GM21825 (cell line): ENCODE measurements around the gene DYNC1I1.

Experiments
- ATAC-seq: cut with Tn5 transposase; IDR thresholded peaks from one replicate; pipeline ENCODE4 v1.9.1; 2021; ENCODE audit warnings: mild to moderate bottlenecking, moderate library complexity; ENCODE audit not compliant: unreplicated experiment

DYNC1I1 gene

GRCh38 chr7:95788884-95789283, 16.5 kb downstream of the DYNC1I1 start:
- no peak for ATAC-seq

DNA sequence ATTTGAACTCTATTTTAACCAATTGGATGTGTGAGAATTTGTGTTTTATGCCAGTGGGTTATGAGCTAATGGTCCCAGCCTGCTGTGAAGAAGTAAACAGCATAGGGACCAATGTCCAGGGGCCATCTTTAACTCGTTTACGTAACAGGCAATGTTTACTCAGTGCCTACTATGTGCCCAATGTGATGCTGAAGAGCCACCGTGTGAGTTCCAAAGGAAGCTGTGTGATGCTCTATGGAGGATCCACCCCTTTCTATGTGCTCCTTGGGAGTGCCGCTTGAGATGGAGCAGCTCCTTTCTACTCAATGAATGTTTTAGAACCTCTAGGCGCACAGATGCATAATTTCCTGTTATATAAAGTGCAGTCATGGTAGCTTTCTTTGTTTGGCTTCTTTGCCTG, 21.3 kb downstream of the DYNC1I1 start:
- no peak for ATAC-seq

GRCh38 chr7:95794917-95795515, 22.7 kb downstream of the DYNC1I1 start:
- ATAC-seq, result no peak

- no peak for ATAC-seq
Measured at GRCh38 chr7:95796617-95797016, 24.3 kb downstream of the DYNC1I1 start.

DNA sequence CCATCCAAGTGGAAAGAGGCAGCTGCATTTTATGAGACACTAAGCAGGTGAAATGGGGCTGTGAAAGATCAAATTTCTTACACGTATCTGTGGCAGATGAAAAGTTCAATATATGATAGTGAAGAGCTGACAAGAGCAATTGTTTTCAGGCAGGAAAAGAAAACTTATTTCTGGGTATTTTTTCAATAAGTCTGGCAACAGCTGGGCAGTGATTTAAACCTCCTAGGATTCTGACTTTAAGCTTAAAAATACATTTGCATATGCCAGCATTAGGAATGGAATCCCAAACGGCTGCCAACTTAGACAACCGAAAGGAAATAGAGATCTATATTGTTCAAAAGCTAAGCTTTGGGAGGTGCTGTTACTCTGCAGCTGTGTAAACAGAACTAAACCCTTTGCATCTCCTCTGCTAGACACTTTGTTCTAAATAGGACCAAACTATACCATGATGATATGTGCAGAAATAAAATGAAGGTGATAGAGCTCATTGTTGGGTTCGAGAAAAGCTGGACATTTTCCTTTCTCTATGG, 26.1 kb downstream of the DYNC1I1 start:
- no peak for ATAC-seq

DNA sequence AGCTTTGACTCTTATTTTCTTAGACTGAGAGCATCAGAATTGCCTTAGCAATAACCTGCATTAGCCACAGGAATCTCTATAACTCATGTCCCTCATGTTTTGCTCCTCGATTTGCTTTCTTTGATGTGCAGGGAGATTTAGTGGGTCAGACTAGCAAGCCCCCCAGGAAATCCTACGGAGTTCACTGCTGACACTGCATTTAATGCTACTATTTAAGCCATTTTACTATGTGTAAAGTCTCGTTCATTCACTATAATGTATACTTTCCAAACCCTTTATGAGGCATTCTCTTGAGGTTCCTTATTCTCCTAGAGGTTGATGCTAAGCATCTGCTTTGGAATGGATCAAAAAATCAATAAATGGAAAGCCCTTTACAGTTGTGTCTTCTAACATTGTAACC, 28.4 kb downstream of the DYNC1I1 start:
- ATAC-seq, result no peak

DNA sequence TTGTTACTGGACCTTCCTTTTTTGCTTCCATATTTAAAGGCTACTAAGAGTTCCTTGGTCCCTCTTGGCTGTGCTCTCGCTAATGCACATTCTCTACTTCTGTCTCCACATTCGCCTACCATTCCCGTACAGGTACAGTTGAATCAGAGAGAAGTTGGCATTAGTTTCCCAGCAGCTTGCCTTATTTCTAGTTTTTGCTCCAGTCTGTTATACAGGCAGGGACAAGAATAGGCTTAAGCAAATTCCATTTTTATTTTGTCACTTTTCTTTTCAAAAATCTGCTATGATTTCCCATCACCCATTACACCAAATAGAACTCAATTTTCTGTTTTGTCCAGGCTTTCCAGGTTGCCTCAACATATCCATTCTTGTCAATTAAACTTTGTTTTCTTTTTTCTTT, 29.9 kb downstream of the DYNC1I1 start:
- no peak for ATAC-seq

GRCh38 chr7:95804052-95804451, 31.7 kb downstream of the DYNC1I1 start:
- ATAC-seq, result no peak

- no peak for ATAC-seq
Measured at GRCh38 chr7:95805909-95806308, 33.6 kb downstream of the DYNC1I1 start.

GRCh38 chr7:95808396-95808795, 36.0 kb downstream of the DYNC1I1 start:
- no peak for ATAC-seq

DNA sequence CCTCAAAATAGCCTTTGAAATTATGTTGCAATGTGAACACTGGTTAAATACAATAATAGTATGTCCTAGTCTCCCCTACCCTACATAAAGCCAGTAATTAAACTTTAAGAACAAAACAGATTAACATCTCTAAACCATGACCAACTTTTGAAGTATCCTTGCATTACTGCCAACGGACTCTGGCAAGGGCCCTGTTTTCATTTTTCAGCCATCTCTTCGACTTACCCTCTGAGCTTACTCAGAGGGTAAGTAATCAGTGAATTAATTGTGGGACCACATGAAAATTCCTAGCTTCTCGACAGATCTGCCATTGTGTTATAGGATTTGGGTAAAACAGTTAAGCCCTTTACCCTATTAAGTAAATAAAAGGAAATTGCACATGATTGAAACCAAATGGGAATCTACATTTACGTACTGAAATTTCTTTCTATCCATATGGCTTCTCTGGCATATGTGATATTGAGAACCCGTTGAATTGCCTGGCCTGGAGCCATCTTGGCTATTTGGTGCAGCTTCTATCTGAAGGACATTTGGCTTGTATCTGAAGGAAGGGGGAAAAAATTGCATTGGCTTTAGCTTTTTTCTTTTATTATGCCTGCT, 39.6 kb downstream of the DYNC1I1 start:
- no peak for ATAC-seq

- ATAC-seq, result no peak
Measured at GRCh38 chr7:95814721-95815120, 42.4 kb downstream of the DYNC1I1 start.

- no peak for ATAC-seq
Measured at GRCh38 chr7:95817866-95818640, 45.7 kb downstream of the DYNC1I1 start.

GRCh38 chr7:95820778-95821177, 48.4 kb downstream of the DYNC1I1 start:
- no peak for ATAC-seq

DNA sequence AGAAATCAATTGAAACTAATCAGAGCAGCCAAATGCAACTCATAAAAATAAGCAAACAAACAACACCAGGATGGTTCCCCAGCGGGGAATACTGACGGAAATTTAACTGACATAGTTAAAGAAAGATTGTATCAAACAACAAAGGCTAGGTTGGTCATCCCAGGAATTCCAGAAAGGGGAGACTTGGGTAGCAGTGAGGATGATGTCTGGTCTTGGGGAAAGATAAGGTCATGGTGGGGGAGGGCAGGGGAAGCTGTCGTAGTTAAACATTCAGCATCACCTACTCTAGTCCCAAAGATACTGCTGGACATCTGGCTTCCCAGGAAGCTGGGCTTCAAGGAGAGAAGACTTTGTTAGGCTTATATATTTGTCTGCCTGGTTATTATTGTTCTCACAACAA, 50.4 kb downstream of the DYNC1I1 start:
- ATAC-seq, result no peak

- ATAC-seq, result no peak
Measured at GRCh38 chr7:95824616-95825015, 52.3 kb downstream of the DYNC1I1 start.

DNA sequence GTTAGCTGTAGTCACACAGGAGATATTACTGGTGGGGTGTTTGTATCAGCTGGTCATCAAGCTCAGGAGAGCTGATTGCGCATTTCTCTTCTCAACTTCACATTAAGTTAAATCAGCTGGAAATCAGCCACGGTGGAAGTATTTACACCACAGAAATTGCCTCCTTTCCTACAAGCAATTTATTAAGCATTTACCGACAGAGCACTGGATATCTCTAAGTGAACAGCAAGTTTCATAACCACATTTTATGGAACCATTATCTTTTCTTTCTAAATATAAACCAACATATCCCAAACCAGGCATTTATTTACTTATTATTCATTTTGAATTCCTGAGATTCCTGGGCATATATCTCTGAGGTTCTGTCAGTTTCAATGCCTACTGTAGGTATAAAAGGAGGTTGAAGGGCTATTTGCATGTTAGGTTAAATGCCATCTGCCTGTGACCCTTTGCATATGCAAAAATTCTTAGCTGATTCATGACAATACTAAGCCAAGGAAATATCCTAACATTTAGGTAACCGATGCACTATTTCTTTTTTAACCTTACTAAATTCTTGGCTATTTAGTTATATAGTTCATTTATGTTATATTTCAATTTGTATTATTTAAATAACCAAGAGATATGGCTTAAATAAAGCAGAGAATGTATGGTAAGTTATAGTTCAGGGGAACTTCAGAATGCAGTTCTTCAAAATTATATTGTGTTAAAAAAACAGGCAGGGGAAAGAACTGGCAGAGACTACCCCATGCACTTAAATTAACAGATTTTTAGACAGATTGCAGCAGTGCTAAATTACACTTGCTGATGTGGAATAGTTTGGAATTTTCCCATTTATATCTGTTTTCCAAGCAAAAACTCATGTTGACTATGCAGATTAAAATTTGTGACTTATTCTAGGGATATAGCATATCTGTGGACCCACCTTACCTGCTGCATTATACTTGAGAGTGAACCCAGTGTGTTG, 56.8 kb downstream of the DYNC1I1 start:
- ATAC-seq, result no peak

DNA sequence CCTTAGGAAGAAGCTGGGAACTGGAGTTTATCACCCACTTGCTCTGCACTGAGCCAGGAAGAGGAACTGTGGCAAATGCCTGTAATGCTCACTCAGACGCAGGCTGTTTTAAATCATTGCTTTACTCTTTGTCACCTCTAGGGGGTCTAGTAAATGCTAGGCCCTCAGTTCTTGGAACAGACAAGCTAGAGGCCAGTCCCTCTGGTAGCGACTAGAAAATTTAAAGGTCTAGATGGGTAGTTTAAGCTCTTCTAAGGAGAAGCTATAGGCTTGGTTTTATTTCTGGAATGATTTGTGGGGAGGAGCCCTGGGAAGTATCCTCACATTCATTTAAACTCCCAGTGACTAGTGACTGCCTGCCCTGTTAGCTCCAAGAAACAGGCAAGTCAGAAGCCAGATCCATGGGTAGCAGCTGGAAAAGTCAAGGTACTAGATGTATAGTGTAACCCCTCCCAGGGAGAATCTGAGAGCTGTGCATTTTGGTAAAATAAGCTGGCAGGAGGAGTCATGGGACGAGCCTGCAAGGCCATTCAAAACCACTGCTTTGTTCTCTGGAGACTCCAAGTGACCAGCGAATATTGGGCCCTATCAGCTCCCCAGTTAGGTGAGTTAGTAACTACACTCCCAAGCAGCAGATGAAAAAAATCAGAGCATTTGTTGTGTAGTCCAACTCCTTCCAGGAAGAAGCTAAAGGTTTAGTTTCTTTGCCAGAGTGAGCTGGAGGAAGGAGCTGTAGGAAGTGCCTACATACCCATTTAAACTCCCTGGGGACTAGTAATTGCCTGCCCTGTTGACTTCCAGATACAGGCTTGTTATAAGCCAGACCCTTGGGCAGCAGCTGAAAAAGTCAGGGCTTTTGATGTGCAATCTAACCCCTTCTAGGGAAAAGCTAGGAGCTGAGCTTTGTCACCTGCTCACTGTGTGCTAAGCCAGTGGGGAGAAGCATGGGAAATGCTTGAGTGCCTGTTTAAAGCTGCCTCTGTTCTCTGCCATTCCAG, 68.9 kb downstream of the DYNC1I1 start:
- ATAC-seq, result peak; percentile 69

DNA sequence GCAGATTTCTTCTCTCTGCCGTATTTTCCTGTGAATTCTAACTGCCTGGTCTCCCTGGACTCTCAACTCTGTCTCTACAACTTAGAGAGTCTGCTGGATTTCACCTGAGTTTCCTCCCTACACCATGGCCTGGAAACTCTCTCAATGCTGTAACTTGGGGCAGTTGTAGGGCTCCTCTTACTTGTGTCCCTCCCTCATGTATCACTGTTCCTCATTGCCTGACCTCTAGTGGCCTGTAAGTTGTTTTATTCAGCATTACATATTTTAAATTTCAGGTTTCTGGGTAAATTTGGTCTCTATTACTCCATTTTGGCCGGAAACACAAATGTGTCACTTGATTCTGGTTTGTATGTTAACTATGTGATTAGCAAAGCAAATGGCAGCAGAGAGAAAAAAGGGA, 70.9 kb downstream of the DYNC1I1 start:
- ATAC-seq, result no peak

DNA sequence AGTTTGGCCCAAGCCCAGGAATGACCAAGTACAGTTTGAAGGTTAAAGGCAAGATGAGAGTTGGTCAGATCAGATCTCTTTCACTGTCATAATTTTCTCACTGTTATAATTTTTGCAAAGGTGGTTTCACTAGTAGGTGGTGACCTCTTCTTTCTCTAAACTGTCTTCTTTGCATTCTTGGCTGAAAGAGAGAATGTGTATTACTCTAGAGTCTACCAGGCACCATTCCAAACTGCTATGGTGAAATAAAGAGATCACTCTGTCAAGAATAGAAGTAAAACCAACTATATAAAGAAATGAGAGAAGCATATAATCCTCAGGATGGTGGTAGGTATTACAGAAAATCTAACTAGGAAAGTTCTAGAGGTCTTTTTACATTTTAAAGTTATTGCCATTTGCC, 72.7 kb downstream of the DYNC1I1 start:
- ATAC-seq, result no peak
